ENCODE results near the gene EIF4G1. TPM values are rescaled to one million over a fixed set of nuclear protein-coding genes. Genes with fewer than 3 reads are reported as not detected.

Gene EIF4G1
- total and polyA plus RNA-seq, 2 of the 4 experiments (the other 2 are of a cell fraction): 225 to 274 TPM

DNA sequence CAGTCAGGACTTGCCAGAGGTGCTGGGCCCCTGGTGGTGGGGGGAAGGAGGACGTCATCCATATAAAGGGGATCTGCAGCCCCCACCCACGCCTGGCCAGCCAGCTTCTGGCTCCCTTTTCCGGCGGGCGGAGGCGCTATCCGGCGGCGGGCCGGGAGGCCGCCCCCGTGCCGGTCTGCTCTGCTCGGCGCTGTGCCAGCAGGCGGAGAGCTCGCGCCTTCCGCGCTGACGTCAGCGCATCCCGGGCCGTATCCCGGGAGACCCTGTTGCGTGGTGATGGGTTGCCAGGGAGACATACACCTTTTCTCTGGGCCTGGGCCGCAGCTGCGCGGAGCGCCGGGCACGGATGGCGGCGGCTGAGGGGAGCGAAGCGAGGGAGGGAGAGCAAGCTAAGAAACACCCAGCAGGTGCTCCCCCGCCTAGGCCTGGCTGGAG is 24.1 kb downstream of the EIF4G1 start (continued):
- no peak for TF ChIP-seq CEBPB (IDR thresholded peaks at IDR 0.05; ENCODE audit: low read depth, low read length)

DNA sequence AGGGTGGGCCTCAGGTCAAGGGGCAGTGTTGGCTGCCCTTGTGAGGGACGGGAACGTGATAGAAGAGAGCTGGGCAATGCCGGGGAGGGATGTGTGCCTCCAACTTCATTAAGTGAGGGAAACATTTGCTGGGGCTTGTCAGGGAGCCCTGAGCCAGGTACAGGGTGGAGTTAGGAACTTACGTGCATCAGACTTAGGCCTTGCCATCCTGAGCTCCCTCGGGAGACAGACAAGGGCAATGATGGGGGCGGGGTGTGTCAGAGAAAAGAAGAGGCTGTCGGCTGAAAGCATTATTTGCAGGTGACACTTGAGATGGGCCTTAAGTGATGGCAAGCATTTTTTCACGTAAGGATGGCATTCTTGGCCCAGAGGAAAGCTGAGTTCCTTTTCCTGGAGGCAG is 24.6 kb downstream of the EIF4G1 start:
- H3K27me3 ChIP-seq (ENCODE audit: control insufficient read depth, insufficient read depth, low read length): no peaks in the 10 kb centered on the region
- ATAC-seq (ENCODE audit: low read depth) (no peak), DNase-seq (no peak)
- H4K91ac ChIP-seq (ENCODE audit: insufficient read depth, low read depth, low read length): no peak overlapping the region
- H3K23ac ChIP-seq (ENCODE audit: low read depth, low read length): peak overlapping the region; percentile 15; the same call in 1 of the 2 replicates
- H4K5ac ChIP-seq (ENCODE audit: low read depth, low read length): no peak overlapping the region
- H3K9ac ChIP-seq (ENCODE audit: low read depth, low read length): peak overlapping the region; percentile 30; the same call in 1 of the 2 replicates
- intact Hi-C loops (cut with micrococcal nuclease): no loop called here
- H3K4me2 ChIP-seq (ENCODE audit: low read depth, low read length): peak overlapping the region; percentile 37
- no peak overlapping the region for H2BK5ac ChIP-seq (ENCODE audit: low read depth, low read length, poor library complexity, severe bottlenecking)
- peaks cover 18 to 82% of the 10 kb centered on the region in 2 experiments; a peak in 3 of 4 replicates for H3K79me1 ChIP-seq (ENCODE audit: low read depth in 1 of 2, low read length in 2 of 2)
- peak overlapping the region; percentile 25; the same call in 1 of the 2 replicates for H3K4ac ChIP-seq (ENCODE audit: low read depth, low read length)
- peaks cover 38% of the 10 kb centered on the region for H3K4me1 ChIP-seq (ENCODE audit: control insufficient read depth, insufficient read depth, low read length)
- H4K20me1 ChIP-seq (ENCODE audit: insufficient read depth, low read length): peaks cover 41% of the 10 kb centered on the region
- in situ Hi-C loops (cut with MboI; ENCODE audit: low sequenced_read_pairs): no loop called here
- peaks cover 25% of the 10 kb centered on the region for H3K9me1 ChIP-seq (ENCODE audit: insufficient read depth, low read length)
- no peak overlapping the region for H3K18ac ChIP-seq (ENCODE audit: low read depth, low read length)
- H2AK9ac ChIP-seq (replicated peaks; ENCODE audit: low read depth, low read length, poor library complexity): peak overlapping the region; percentile 81
- H2BK15ac ChIP-seq (ENCODE audit: low read depth, low read length): no peak overlapping the region
- CTCF ChIA-PET: interaction anchor here (0.8 to 1.3 kb wide), 2 partner anchors 13 to 19 kb away, joined by 3 to 6 read pairs; no protein-coding TSS in a partner anchor
- 41% methylated on average over 5 of the region's 8 CpGs; no CpG with 5 or more reads in 1 of the 2 experiments for WGBS, 2 experiments (ENCODE audit: extremely low coverage in 2 of 2, insufficient read length in 1 of 2)
- H2BK20ac ChIP-seq (ENCODE audit: low read depth, low read length): no peak overlapping the region
- peak overlapping the region; percentile 7; the same call in 1 of the 2 replicates for H3K4me3 ChIP-seq (ENCODE audit: insufficient read depth, low read depth, low read length)
- dilution Hi-C loops (cut with HindIII; ENCODE audit: low sequenced_read_pairs, unreplicated experiment): no loop called here
- H2AFZ ChIP-seq (replicated peaks; ENCODE audit: low read length, poor library complexity): peak overlapping the region; percentile 82
- H4K8ac ChIP-seq (ENCODE audit: low read depth in 2 of 2, low read length in 2 of 2): peak overlapping the region in 1 of 2 experiments; percentile 33; a peak in 1 of 4 replicates
- no peak overlapping the region for H3K14ac ChIP-seq (replicated peaks; ENCODE audit: low read depth, low read length)
- no peaks in the 10 kb centered on the region for H3K9me3 ChIP-seq (ENCODE audit: control insufficient read depth, insufficient read depth, low read length)
- H2BK120ac ChIP-seq (ENCODE audit: low read depth, low read length): no peak overlapping the region
- TF ChIP-seq, protein P1, sequence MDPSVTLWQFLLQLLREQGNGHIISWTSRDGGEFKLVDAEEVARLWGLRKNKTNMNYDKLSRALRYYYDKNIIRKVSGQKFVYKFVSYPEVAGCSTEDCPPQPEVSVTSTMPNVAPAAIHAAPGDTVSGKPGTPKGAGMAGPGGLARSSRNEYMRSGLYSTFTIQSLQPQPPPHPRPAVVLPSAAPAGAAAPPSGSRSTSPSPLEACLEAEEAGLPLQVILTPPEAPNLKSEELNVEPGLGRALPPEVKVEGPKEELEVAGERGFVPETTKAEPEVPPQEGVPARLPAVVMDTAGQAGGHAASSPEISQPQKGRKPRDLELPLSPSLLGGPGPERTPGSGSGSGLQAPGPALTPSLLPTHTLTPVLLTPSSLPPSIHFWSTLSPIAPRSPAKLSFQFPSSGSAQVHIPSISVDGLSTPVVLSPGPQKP (IDR thresholded peaks at IDR 0.05; ENCODE audit: borderline replicate concordance, low read depth, low read length): no peak
- TF ChIP-seq, protein P2, sequence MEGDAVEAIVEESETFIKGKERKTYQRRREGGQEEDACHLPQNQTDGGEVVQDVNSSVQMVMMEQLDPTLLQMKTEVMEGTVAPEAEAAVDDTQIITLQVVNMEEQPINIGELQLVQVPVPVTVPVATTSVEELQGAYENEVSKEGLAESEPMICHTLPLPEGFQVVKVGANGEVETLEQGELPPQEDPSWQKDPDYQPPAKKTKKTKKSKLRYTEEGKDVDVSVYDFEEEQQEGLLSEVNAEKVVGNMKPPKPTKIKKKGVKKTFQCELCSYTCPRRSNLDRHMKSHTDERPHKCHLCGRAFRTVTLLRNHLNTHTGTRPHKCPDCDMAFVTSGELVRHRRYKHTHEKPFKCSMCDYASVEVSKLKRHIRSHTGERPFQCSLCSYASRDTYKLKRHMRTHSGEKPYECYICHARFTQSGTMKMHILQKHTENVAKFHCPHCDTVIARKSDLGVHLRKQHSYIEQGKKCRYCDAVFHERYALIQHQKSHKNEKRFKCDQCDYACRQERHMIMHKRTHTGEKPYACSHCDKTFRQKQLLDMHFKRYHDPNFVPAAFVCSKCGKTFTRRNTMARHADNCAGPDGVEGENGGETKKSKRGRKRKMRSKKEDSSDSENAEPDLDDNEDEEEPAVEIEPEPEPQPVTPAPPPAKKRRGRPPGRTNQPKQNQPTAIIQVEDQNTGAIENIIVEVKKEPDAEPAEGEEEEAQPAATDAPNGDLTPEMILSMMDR (conservative IDR thresholded peaks at IDR 0.05; ENCODE audit: low read depth, low read length): no peak
- no peak for TF ChIP-seq MAFK (IDR thresholded peaks at IDR 0.05; ENCODE audit: low read depth, low read length)
- H3K56ac ChIP-seq (ENCODE audit: extremely low read depth, insufficient read depth, low read length): no peak overlapping the region
- H2AK5ac ChIP-seq (ENCODE audit: low read depth, low read length): peak overlapping the region; percentile 72; the same call in 1 of the 2 replicates
- no peak overlapping the region for H3K27ac ChIP-seq (ENCODE audit: insufficient read depth, low read length)
- H3K36me3 ChIP-seq (ENCODE audit: control insufficient read depth, insufficient read depth, low read length): peaks cover 28% of the 10 kb centered on the region
- POLR2A ChIA-PET (ENCODE audit: unreplicated experiment): interaction anchor here (2.2 kb wide), 1 partner anchor 24 kb away, joined by 5 read pairs; no protein-coding TSS in a partner anchor
- no TSS peak for BruUV-seq (replicated peaks)

Data from IMR-90 (cell line).